Neuronal stem cell (in vitro differentiated cells): ENCODE results near the gene RAB6B. TPM values are rescaled to one million over a fixed set of nuclear protein-coding genes. Genes with fewer than 3 reads are reported as not detected.

ENCODE experiments used
- DNase-seq: peaks from one replicate; pipeline ENCODE4 v3.0.0-alpha.2; 2013; ENCODE audit warnings: low spot score
- H2AFZ ChIP-seq: one replicate; pipeline ENCODE4 v1.6.1; 2013; ENCODE audit warnings: mild to moderate bottlenecking, low read length, inconsistent platforms
- H2AK5ac ChIP-seq: 2 replicates; pipeline ENCODE4 v1.6.1; 2013; ENCODE audit warnings: low read depth, mild to moderate bottlenecking, inconsistent platforms, low read length, moderate library complexity, mixed read lengths
- H2BK120ac ChIP-seq: 2 replicates; pipeline ENCODE4 v1.6.1; 2013; ENCODE audit warnings: low read depth, mild to moderate bottlenecking, inconsistent platforms, low read length, moderate library complexity, mixed read lengths
- H2BK12ac ChIP-seq: one replicate; pipeline ENCODE4 v1.6.1; 2013; ENCODE audit warnings: low read length, inconsistent platforms
- H2BK15ac ChIP-seq: 2 replicates; pipeline ENCODE4 v1.6.1; 2013; ENCODE audit warnings: mild to moderate bottlenecking, low read length, inconsistent platforms, mixed read lengths
- H2BK5ac ChIP-seq: one replicate; pipeline ENCODE4 v1.6.1; 2013; ENCODE audit warnings: inconsistent platforms, mild to moderate bottlenecking, low read length, moderate library complexity
- H3K14ac ChIP-seq: one replicate; pipeline ENCODE4 v1.6.1; 2013; ENCODE audit warnings: low read length, inconsistent platforms
- H3K18ac ChIP-seq: 2 replicates; pipeline ENCODE4 v1.6.1; 2013; ENCODE audit warnings: low read length, inconsistent platforms
- H3K23ac ChIP-seq: 2 replicates; pipeline ENCODE4 v1.6.1; 2013; ENCODE audit warnings: low read depth, mild to moderate bottlenecking, mixed read lengths, low read length, inconsistent platforms; ENCODE audit not compliant: poor library complexity
- H3K27ac ChIP-seq: replicated peaks from 3 replicates; pipeline ENCODE4 v1.5.1; 2013; ENCODE audit warnings: low read length, inconsistent platforms
- H3K27me3 ChIP-seq, 3 experiments: 2 replicates each; pipeline ENCODE4 v1.6.1; 2013; ENCODE audit warnings: low read length in 3 of 3, mild to moderate bottlenecking in 2 of 3, inconsistent platforms in 1 of 3, low read depth in 1 of 3, mixed read lengths in 1 of 3, moderate library complexity in 1 of 3; ENCODE audit not compliant: control insufficient read depth in 3 of 3, insufficient read depth in 3 of 3
- H3K36me3 ChIP-seq, 2 donors: replicated peaks in 1 of 2; 2 replicates each; pipeline ENCODE4 v1.6.1; 2013; ENCODE audit warnings: low read length in 2 of 2; ENCODE audit not compliant: control insufficient read depth in 2 of 2, insufficient read depth in 2 of 2
- H3K4ac ChIP-seq: 2 replicates; pipeline ENCODE4 v1.6.1; 2013; ENCODE audit warnings: inconsistent platforms, mild to moderate bottlenecking, low read length, moderate library complexity
- H3K4me1 ChIP-seq, 2 donors: 1 replicate in 1 of 2; 2 replicates in 1 of 2; pipeline ENCODE4 v1.6.1; 2013; ENCODE audit warnings: low read length in 2 of 2, low read depth in 1 of 2; ENCODE audit not compliant: control insufficient read depth in 2 of 2, insufficient read depth in 1 of 2
- H3K4me2 ChIP-seq: one replicate; pipeline ENCODE4 v1.6.1; 2013; ENCODE audit warnings: mild to moderate bottlenecking, low read length, inconsistent platforms; ENCODE audit not compliant: insufficient read depth, poor library complexity, severe bottlenecking
- H3K4me3 ChIP-seq, 2 donors: 2 replicates each; pipeline ENCODE4 v1.5.1; 2013; ENCODE audit warnings: low read length in 2 of 2, mild to moderate bottlenecking in 2 of 2, inconsistent platforms in 1 of 2, moderate library complexity in 1 of 2
- H3K79me1 ChIP-seq: one replicate; pipeline ENCODE4 v1.6.1; 2013; ENCODE audit warnings: low read depth, mild to moderate bottlenecking, inconsistent platforms, low read length, moderate library complexity
- H3K9ac ChIP-seq: one replicate; pipeline ENCODE4 v1.6.1; 2013; ENCODE audit warnings: mild to moderate bottlenecking, low read depth, low read length, inconsistent platforms; ENCODE audit not compliant: poor library complexity
- H3K9me3 ChIP-seq, 2 donors: replicated peaks in 1 of 2; 2 replicates each; pipeline versions ENCODE3 to v1.6.1; 2013; ENCODE audit warnings: low read length in 2 of 2, mild to moderate bottlenecking in 2 of 2, inconsistent platforms in 1 of 2, low read depth in 1 of 2, mixed read lengths in 1 of 2, moderate library complexity in 1 of 2; ENCODE audit not compliant: control insufficient read depth in 2 of 2, insufficient read depth in 1 of 2
- H4K8ac ChIP-seq: one replicate; pipeline ENCODE4 v1.6.1; 2013; ENCODE audit warnings: low read depth, mild to moderate bottlenecking, inconsistent platforms, low read length, moderate library complexity
- H4K91ac ChIP-seq: one replicate; pipeline ENCODE4 v1.6.1; 2013; ENCODE audit warnings: low read length, low read depth, mild to moderate bottlenecking, inconsistent platforms; ENCODE audit not compliant: poor library complexity
- WGBS, 2 donors: extraction: QIAGEN DNeasy Blood & Tissue Kit; methylation state at CpG; one replicate each; pipeline ENCODE4 v1.1.7; 2013; ENCODE audit warnings: missing lambda C conversion rate in 2 of 2, mixed read lengths in 1 of 2; ENCODE audit not compliant: insufficient read length in 2 of 2, insufficient replicate concordance in 1 of 2; ENCODE audit errors: extremely low coverage in 2 of 2; 5-methylcytosine and 5-hydroxymethylcytosine counted together
- polyA plus RNA-seq, 2 experiments: library from polyadenylated mRNA; stranded (reverse); fragments of 200-250 nt; gene quantifications; one replicate each; pipeline ENCODE4 v1.2.3, GENCODE V29; 2013

RAB6B gene
- polyA plus RNA-seq (2013, experiment 1 of 2) = 18.7 TPM
- 19.0 TPM for polyA plus RNA-seq (2013, experiment 2 of 2)

DNA sequence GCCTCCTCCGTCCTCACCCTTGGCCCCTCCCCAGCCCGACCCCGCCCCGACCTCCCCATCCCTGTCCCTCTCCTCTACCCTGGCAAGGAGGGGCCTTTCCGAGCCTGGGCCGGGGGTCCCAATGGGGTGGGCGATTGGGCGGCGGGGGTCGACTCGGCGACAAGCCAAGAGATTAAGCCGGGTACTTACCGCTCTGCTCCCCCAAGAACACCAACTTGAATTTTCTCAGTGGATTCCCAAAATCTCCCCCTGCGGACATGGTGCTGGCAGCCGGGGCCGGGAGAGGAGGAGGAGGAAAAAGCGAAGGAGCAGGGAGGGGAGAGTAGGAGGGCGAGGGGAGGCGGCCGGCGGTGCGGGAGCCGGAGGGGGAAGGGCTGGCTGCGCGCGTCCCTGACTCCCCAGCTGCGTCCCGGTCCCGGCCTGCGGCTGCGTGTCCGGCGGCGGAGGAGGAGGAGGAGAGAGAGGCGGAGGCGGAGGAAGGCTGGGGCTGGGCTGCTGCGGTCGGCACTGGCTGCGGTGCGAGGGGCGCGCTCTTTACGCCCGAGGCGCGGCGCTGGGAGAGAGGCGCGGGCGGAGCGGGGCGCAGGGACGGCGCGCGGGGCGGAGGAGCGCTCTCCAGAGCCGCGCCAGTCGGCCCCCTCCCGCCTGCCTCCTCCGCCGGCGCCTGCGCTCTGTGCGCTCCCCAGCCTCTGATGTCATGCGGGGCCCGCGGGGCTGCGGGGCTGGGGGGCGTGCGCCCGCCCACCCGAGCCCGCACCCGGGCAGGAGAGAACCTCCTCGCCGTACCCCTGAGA lies at the start of gene RAB6B:
TSS of gene RAB6B (minus strand) at position 675 of the 794 bp plus-strand sequence. CDS start at position 259, 416 bp downstream.
- Histone ChIP-seq H3K4me2 (peak within 1 kb of the TSS; percentile 87), H3K27ac (no peak within 1 kb of the TSS), H4K8ac (peak within 1 kb of the TSS; percentile 75), H3K18ac (peak within 1 kb of the TSS; percentile 99), H2AFZ (peak within 1 kb of the TSS; percentile 96), H2BK120ac (peak within 1 kb of the TSS; percentile 28), H3K4me3 (peak within 1 kb of the TSS; percentile 54 to 90), H3K9me3 (peaks cover 0 to 2% of the 10 kb centered on the region in 2 donors), H3K27me3 (peaks cover 0 to 67% (median 15%) of the 10 kb centered on the region in 3 experiments), H3K9ac (peak within 1 kb of the TSS; percentile 97), H4K91ac (no peak within 1 kb of the TSS), H3K36me3 (no peaks in the 10 kb centered on the region), H3K23ac (peak within 1 kb of the TSS; percentile 59), H2BK5ac (peak within 1 kb of the TSS; percentile 14), H3K14ac (peak within 1 kb of the TSS; percentile 43), H2BK15ac (peak within 1 kb of the TSS; percentile 60), H2BK12ac (peak within 1 kb of the TSS; percentile 11), H3K79me1 (no peaks in the 10 kb centered on the region), H3K4me1 (peaks cover 0 to 27% of the 10 kb centered on the region in 2 donors), H2AK5ac (no peak within 1 kb of the TSS), H3K4ac (no peak within 1 kb of the TSS)
- peak; percentile 61 for DNase-seq
- WGBS, 2 donors = no CpG with 5 or more reads among the region's 80 CpGs

DNA sequence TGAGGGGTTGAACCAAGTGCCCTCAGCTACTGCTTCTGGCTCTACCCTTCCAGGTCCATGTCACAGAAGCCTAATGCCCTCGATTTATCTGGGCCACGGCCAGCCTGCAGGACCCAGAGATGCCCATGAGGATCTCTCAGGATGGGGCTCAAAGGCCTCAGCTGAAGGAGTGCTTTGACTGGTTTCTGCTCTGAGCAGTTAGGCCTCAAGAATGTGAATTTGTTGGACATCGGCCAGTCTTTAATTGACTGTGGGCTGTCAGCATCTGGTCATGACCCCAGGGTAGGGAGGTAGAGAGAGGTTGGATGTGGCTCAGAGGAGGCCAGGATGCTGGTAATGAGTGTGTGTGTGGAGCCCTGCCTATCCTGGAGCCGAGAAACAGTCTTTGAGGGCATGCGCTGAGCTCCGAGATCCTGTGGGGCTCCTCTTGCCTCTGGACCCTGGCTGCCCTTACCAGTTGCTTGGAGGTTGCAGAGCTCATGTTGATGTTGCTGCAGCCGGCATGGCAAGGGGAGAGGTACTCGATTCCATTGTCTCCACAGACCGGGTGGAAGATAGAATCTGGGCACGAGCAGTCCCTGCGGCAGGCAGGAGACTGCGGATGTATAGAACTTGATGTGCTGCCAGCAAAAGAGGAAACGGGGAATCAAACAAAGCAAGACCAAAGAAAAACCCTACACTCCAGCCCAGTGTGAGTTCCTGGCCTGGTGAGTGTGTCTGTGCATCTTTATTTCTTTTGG lies 49.1 kb upstream of the RAB6B start:
- no CpG with 5 or more reads among the region's 13 CpGs for WGBS, 2 donors
- no peaks in the 10 kb centered on the region for H3K36me3 ChIP-seq
- DNase-seq = no peak

DNA sequence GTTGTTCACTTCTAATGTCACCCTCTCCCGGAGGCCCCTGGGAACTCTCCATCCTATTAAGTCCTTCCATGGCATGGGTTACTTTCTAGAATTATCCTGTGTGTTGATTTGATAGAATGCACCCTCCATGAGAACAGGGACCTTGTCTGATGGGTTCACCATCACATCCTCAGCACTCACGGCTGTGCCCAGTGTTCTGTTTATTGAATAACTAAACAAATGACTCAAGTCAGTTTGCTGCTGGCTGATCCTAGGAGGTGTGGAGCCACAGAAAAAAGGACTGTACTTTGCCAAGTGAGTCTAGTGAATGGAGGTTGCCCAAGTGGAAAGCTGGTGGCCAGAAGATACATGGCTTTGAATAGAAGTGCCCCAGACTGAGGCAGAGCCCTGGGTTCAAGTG lies 48.5 kb upstream of the RAB6B start:
- H2BK120ac ChIP-seq = no peak overlapping the region
- no peaks in the 10 kb centered on the region for H3K36me3 ChIP-seq
- no peak overlapping the region for H4K8ac ChIP-seq
- WGBS, 2 donors = no CpG with 5 or more reads among the region's 2 CpGs
- H3K9ac ChIP-seq = no peak overlapping the region
- H2BK12ac ChIP-seq = no peak overlapping the region
- no peak overlapping the region for H2BK5ac ChIP-seq
- H3K4me1 ChIP-seq = no peaks in the 10 kb centered on the region
- H2AFZ ChIP-seq = no peak overlapping the region
- H3K18ac ChIP-seq = no peak overlapping the region
- H3K23ac ChIP-seq = no peak overlapping the region
- no peak overlapping the region for H3K4me3 ChIP-seq
- H3K27me3 ChIP-seq = peaks cover 0 to 38% (median 0%) of the 10 kb centered on the region in 3 experiments
- DNase-seq = no peak
- no peak overlapping the region for H2BK15ac ChIP-seq
- no peak overlapping the region for H3K14ac ChIP-seq
- no peak overlapping the region for H2AK5ac ChIP-seq
- H3K27ac ChIP-seq = no peak overlapping the region
- no peak overlapping the region for H4K91ac ChIP-seq
- H3K9me3 ChIP-seq = no peaks in the 10 kb centered on the region
- no peaks in the 10 kb centered on the region for H3K79me1 ChIP-seq
- H3K4ac ChIP-seq = no peak overlapping the region
- H3K4me2 ChIP-seq = no peak overlapping the region

More for the DNA sequence above, 49.1 kb upstream of the RAB6B start:
- Histone ChIP-seq H3K18ac (peak overlapping the region; percentile 13), H3K4me3 (no peak overlapping the region), H2AK5ac (peak overlapping the region; percentile 42), H3K27me3 (peaks cover 0 to 33% (median 0%) of the 10 kb centered on the region in 3 experiments), H3K4ac (no peak overlapping the region), H3K79me1 (no peaks in the 10 kb centered on the region), H2BK5ac (no peak overlapping the region), H4K91ac (no peak overlapping the region), H2BK120ac (no peak overlapping the region), H4K8ac (no peak overlapping the region), H2AFZ (no peak overlapping the region), H3K4me2 (no peak overlapping the region), H3K23ac (peak overlapping the region; percentile 6), H3K9ac (no peak overlapping the region), H3K4me1 (peaks cover 0 to 3% of the 10 kb centered on the region in 2 donors), H3K9me3 (no peaks in the 10 kb centered on the region), H2BK12ac (no peak overlapping the region), H3K14ac (no peak overlapping the region), H2BK15ac (no peak overlapping the region), H3K27ac (no peak overlapping the region)

DNA sequence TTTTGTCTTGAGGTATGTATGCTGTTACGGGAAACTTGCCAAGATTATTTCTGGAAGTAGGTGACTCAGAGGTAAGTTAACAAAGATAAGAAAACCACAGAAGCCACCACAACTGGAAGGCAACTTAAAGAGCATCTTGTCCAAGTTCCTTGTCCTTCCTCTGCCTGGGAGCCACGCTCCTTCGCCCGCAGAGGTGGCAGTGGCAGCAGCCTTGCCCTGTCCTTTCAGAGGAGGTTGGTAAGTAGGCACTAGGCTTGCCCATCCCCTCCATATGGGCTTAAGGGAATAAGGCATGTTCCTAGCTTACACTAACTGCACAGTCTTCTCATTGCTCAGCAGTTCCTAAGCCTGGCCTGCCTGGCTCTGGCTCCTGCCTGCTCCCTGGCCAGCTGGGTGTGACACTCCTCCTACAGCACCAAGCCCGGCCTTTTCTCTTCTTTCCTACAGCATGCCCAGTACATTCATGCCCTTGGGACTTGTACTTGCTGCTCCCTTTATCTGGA lies 48.0 kb upstream of the RAB6B start:
- Histone ChIP-seq H2AK5ac (no peak overlapping the region), H3K4ac (no peak overlapping the region), H3K79me1 (no peaks in the 10 kb centered on the region), H2BK15ac (no peak overlapping the region), H3K27me3 (peaks cover 0 to 42% (median 0%) of the 10 kb centered on the region in 3 experiments), H3K23ac (peak overlapping the region; percentile 70), H3K9ac (no peak overlapping the region), H2BK12ac (no peak overlapping the region), H3K36me3 (no peaks in the 10 kb centered on the region), H4K91ac (no peak overlapping the region), H3K27ac (no peak overlapping the region), H3K9me3 (no peaks in the 10 kb centered on the region), H3K14ac (no peak overlapping the region), H3K4me2 (no peak overlapping the region), H2AFZ (no peak overlapping the region), H2BK120ac (no peak overlapping the region), H4K8ac (no peak overlapping the region), H3K4me3 (no peak overlapping the region), H3K4me1 (no peaks in the 10 kb centered on the region), H2BK5ac (no peak overlapping the region), H3K18ac (no peak overlapping the region)
- no CpG with 5 or more reads among the region's 5 CpGs for WGBS, 2 donors
- no peak for DNase-seq
